Activated naive CD4-positive, alpha-beta T cell (primary cell): Measurements from ENCODE around the gene VPS18.
A peak's percentile ranks its signal among the peaks of the same experiment; 100 is the strongest.

Source experiments
- DNase-seq, 4 experiments: peaks; one replicate each; lab custom pipeline; 2025; lab: John Stamatoyannopoulos, UW

The VPS18 gene

DNA sequence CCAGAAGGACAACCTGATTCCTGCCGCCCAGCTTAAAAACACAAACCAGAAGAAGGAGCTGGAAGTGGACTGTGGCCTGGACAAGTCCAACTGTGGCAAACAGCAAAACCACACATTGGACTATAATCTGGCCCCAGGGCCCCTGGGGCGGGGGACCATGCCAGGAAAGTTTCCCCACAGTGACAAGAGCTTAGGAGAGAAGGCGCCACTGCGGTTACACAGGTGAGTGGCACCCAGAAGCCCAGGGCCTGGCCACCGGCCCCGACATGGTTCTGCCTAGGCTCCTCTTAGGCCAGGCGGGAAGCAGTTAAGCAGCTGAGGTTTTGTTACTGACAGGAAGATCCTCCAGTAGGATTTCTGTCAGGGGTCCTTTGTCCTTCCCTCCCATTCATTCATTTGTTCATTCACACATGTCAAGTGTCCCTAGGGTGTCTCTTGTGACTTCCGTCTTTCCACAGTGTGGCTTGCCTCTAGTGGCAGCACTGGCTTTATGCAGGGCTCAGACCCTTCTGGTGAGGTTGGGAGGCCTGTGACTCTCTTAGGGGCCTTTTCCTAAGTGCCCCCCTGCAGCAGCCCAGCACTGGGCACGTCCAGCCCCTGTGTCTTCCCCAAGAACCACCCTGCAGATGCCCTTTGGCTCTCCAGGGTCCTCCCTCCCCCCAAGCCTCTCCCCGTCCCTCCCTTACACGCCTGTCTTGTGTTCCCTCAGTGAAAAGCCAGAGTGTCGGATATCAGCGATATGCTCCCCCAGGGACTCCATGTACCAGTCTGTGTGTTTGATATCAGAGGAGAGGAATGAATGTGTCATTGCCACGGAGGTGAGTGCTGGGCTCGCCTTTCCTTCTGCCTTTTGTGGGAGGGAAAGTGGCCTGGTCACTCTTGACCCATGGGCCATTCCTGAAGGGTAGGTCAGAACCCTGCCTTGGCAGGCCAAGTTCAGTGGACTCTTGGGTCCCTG is 42.7 kb downstream of the VPS18 start:
- no peak for DNase-seq

DNA sequence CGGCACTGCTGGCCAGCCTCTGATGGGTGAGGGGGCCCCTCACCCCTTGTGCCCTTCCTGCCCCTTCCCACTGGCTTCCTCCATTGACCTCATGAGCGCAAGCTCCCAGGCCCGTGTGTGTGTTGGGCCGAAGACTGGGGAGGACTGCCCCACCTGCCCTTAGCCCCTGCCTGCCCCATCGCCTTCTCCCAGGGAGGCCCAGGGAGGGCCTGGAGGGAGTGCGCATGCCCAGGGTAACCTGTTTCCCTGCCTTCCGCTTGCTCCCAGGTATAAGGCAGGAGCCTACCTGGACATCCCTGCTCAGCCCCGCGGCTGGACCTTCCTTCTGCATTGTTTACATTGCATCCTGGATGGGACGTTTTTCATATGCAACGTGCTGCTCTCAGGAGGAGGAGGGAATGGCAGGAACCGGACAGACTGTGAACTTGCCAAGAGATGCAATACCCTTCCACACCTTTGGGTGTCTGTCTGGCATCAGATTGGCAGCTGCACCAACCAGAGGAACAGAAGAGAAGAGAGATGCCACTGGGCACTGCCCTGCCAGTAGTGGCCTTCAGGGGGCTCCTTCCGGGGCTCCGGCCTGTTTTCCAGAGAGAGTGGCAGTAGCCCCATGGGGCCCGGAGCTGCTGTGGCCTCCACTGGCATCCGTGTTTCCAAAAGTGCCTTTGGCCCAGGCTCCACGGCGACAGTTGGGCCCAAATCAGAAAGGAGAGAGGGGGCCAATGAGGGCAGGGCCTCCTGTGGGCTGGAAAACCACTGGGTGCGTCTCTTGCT is 43.7 kb downstream of the VPS18 start:
- DNase-seq: peak in 1 of 4 experiments; percentile 6

DNA sequence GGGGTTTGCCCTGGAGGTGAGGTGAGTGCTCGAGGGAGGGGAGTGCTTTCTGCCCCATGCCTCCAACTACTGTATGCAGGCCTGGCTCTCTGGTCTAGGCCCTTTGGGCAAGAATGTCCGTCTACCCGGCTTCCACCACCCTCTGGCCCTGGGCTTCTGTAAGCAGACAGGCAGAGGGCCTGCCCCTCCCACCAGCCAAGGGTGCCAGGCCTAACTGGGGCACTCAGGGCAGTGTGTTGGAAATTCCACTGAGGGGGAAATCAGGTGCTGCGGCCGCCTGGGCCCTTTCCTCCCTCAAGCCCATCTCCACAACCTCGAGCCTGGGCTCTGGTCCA is 44.3 kb downstream of the VPS18 start:
- no peak for DNase-seq

DNA sequence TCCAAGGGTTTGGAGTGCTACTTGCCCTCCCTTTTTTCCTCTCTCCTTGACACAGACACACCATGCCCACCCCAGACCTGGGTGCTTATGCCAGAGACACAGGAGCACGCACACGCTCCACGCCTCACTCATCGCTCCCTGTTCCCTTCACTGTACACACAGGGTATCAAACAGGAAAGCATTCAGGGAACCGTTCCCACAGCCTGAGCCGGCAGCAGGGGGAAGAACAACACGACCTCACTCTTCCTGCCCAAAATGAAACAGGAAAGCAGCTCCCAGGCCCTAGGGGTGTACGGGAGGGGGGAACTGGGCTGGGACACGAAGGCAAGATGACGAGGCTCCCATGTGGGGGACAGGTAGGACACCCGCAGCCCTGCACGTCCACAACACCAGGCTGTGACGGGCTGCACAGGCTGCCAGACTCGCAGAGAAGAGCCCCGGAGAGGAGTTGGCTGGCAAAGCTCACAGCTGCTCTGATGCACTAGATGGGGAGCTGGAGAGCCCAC is 46.1 kb downstream of the VPS18 start:
- peak in 1 of 4 experiments; percentile 20 for DNase-seq

DNA sequence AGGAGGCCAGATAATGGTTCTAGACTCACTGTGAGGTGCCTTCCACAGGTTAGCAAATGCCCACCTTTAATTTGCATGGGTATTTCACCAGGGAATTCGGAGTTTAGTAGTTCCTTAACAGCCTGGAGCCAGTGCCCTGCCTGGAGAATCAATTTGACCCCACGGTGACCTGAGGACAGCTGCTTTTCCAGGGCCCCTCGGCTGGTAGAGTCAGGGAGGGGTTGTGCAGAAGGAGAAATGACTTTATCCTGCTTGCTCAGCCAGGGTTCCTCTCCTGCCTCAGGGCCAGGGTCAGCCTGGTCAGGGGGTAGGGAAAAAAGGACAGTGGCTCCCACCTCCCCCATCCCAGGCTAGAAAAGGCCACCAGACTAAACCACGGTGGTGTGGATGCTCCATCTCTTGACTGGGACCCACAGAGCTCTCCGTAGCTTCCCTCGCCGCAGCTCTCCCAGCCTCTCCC is 46.8 kb downstream of the VPS18 start:
- DNase-seq: no peak

DNA sequence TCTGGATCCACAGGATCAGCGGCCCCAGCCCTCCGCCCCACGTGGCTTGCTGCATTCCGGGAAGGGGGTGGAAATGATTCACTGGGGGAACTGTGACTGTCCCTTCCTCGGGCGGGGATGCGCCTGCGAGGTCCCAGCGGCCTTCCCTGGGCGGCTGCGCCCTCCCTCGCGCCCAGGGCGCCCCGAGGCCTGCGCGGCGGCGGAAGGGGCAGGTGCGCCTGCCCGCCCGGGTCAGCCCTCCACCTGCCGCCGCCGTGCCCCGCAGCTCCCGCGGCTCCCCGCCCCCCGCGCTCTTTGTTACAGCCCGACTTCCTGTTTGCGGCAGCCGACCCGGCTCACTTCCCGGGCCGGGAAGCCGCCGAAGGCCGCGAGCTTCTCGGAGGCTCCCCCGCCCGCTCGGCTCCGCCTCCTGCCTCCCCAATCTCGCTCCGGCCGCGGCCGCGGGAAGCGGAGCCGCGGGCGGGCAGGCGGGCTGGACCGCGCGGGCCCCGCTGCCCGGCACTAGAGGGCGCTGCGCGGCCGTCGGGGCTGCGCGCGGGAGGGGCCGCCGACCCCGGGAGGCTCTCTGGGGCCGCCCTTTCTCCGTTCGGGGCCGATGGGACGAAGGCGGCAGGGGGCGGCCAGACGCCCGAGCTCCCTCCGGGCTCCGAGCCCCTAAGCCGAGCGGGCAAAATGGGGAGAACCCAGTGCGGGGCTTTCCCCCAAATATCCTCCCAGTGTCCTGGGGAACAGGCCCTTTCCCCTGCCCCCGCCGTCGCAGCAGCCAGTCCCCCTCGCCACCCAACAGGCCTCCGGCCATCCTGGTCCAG is 47.5 kb downstream of the VPS18 start:
- DNase-seq: peak in 3 of 4 experiments; percentile 46 to 68 (median 52)

DNA sequence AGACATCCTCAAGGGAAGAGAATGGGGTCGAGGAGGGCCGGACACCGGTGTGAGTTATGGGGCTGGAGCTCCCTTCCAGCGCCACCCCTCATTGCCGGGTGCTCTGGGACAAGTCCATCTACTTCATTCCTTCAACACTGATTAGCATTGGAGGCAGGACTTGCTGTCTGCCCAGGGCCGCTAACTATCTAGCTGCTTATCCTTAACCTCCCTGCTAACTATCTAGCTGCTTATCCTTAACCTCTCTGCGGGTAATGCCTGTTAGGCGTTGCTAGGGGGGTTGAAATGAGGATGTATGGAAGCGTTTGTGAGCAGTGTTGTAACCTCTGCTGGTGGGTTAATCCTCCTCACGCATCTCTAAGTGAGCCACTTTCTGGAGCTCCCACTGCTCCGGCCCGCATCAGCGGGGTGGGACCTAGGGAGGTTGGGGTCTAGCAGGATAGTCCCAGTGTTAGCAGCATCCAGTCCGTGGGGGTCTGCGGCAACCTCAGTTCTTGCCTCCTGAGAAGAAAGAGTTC is 48.1 kb downstream of the VPS18 start:
- peak in 1 of 4 experiments; percentile 22 for DNase-seq

DNA sequence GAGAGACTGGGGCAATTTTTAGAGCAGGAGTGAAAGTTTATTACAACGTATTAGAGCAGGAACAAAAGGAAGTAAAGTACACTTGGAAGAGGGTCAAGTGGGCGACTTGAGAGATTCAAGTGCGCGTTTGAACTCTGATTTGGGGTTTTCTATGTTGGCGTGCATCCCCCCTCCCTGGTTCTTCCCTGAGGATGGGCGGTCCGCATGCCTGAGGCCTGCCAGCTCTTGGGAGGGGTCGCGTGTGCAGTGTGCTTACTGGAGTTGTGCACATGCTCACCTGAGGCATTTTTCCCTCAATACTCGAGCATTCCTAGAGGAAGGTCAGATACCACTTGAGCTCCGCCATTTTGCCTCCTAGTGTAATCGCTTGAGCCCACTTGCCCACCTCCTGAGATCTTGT is 48.6 kb downstream of the VPS18 start:
- DNase-seq: no peak

DNA sequence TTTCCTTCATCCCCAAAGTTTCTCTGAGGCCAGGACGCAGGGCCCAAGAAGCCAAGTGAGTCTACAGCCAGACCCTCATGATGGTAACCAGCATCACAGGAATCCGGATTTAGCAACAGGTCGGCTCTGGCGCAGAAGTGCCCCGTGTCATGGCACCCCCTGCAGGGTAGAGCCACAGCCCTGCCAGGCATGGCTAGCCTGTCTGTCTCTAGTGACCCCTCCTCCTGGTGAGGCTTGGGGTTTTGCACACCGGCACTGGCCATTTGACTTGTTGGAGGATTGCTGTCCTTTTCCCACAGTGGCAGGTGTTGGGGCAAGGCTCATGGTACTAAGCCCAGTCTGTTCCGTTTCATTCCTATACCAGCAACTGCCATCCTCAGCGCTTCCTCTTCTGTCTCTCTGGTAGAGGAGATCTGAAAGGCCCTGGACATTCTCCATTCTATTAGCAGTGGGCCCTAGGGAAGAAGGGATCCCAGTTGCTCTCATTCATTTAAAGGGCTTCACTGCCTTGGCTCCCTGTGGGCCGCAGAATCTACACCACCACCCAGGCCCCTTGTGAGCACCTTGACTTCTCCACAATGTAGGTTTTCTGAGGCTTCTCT is 49.6 kb downstream of the VPS18 start:
- no peak for DNase-seq

DNA sequence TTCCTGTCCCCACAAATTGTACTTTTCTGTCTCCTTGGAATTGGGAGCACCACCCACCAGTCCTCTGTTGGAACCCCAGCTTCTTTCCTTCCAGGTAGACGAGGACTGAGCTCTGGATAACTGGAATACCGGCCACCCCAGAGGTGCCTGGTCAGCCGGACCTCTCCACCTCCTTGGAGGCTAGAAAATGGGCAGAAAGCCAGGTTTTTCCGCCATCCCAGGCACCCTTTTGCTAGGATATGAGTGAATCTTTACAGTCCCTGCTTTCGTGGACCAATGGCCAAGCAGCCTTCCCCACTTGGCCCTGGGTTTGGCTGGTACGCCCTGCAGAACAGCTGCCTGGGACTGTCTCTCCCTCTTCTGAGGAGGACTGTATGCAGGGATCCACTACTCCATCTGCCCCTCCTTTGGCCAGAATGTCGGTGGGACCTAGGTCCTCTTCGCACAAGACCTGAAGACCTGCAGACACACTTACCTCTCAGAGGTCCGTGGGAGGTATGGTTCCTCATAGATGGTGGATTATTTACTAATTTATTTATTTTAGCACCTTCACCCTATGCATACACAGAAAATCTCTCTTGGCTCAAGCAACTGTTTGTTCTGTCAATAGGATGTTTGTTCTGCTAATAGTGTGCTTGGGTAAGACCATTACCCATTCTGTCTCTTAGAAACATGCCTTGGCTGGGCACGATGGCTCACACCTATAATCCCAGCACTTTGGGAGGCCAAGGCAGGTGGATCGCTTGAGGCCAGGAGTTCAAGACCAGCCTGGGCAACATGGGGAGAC is 50.5 kb downstream of the VPS18 start:
- DNase-seq: no peak

DNA sequence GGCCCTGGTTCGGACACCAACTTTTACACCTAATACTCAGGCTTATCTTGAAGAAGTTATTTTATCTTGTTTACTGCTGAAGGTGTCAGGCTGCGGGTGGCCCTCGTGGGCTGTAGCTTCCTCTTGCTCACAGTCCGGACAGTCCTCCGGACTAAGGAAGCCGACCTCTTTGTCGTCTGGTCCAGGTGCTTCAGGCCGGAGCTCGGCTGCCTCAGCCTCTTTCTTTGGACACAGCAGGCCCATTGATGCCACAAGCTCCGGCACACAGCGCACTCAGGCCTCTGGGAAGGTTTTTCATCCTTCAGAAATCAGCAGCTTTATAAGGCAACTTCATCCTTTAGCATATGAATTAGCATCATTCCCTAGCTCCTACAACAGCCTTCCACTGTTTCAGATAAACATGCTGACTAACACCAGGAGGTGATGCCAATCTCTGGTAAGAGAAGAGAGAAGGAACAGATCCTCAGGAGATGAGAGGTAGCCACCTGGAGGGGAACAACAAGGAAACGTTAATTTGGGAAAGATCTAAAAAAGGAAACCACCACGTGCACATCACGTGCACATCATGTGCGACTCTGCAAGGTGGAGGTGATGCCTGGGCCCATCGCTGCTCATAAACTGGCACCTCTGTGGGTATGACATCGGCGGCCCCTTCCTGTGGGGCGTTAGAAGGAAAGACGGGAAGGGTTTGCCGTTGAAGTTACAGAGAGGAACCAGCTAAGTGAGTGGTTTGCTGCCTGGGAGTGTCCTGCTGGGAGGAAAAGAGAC is 54.6 kb downstream of the VPS18 start:
- no peak for DNase-seq

DNA sequence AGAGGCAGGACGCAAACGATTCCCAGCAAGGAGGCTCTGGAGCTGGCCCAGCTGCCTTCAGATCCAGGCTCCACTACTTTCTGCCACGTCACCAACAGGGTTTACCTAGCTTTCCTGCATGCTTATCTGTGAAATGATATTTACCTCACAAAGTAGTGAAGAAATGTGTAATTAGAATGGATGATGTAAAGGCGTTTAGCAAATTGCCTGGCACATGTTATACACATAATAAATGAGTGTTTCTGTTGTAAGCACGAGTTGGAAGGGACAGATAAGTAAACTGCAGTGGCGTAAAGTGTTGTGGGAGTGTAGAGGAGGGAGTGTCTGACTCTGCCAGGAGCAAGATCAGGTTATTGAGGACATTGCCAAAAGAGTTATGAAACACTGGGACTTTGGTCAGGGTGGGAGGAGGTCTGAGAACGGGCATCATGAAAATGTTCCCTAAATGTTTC is 55.5 kb downstream of the VPS18 start:
- DNase-seq: no peak

DNA sequence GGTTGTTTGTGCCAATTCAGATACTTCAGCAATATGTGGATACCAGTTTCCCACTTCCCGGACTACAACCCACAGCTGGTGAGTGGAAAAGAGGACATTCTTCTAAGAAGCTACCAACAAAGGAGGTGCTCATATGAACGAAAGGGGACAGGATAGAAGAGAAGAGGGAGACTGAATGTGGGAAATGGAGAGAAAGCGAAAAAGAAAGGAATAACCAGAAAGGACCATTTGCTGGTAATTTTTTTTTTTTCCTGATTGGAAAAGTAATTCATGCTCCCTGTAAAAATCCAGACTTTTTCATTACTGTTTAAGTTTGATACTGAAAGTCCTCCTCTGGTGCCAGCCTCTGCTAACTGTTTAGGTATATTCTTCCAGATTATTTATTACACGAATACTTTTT is 57.5 kb downstream of the VPS18 start:
- no peak for DNase-seq

DNA sequence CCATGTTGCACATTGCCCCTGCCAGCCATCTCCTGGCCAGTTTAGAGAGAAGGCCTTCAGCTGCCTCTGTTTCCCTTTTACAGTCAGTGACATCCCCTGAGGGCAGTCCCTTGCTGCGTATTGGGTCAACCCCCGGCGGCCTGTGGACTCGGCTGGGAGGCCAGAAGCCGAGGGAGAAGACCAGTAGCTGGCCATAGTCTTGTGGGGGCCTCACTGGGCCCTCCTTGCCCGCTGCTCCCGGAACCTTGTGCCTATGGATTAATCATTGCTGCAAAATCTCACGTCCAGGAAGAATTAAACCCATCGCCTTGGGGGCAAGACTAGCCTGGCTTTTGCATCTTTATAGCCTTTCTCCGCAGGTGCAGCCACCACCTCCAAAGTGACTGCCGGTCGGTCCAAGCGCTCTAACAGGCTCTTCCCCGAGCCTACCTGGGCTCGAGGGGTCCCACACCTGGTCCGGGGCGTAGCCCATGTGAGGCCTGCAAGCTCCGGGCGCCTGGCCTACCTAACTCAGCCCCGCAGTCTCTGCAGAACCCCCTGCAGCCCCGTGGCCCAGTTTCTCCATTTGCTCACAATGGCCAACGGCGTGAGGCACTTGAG is 58.2 kb downstream of the VPS18 start:
- DNase-seq: no peak

DNA sequence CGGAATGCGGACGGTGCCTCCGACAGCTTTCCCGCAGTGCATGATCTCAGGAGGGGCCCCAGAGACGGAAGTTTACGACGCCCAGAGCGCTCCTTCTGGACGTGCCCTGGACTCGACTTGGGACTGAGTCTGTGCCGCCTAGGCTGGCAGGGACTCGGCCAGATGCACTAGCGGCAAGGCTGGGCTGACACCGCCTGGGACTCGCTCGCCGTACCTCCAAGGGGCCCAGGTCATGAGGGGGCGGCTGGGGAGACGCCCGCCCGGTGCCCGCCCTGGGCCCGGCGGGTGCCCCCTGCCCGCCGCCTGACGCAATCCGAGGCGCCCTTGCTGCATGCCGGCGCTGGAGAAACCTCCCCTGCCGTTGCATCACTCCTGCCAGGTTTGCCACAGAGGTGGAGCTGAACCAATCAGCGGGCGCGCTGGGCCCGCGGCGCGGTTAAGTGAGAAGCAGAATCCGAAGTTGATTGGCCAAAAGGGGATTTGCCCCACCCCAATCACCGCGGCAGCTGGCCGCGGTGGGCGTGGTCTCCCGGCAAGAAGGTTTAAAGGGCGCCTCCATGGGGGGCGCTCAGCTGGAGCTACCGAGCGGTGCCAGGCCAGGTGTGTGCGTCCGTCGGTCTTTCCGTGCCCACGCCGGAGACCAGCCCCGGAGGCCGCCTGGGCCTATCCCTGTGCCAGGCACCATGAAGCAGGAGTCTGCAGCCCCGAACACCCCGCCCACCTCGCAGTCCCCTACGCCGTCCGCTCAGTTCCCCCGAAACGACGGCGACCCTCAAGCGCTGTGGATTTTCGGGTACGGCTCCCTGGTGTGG is 58.9 kb downstream of the VPS18 start, which contains the start of gene CHAC1:
Gene CHAC1 (plus strand): TSS at position 571 of the 812 bp plus-strand sequence. CDS start 113 bp downstream, at position 684.
- DNase-seq: peak; percentile 84 to 91 (median 90)
